HG02588 (cell line): ENCODE measurements around the gene RTCB.

Experiments
- ATAC-seq: cut with Tn5 transposase; IDR thresholded peaks from one replicate; pipeline ENCODE4 v1.9.1; 2021; ENCODE audit warnings: mild to moderate bottlenecking, moderate library complexity; ENCODE audit not compliant: unreplicated experiment

The RTCB gene

DNA sequence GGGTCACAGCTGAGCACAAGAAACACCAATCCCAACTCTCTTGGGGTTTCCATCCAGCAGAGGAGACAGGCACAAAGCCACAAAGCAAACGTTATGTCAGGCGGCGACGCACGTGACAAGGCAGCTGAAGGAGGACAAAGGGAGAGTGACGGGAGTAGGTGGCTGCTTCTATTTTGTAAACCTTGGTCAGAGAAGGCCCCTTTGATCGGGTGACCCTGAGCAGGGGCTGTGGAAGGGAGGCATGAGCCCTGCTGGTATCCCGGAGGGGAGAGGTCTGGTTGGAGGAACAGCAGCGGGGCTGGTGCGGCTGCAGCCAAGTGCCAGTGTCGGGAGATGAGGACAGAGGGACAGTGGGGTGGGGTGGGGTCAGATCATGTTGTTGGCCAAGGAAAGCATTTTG, 71.6 kb downstream of the RTCB start:
- no peak for ATAC-seq

DNA sequence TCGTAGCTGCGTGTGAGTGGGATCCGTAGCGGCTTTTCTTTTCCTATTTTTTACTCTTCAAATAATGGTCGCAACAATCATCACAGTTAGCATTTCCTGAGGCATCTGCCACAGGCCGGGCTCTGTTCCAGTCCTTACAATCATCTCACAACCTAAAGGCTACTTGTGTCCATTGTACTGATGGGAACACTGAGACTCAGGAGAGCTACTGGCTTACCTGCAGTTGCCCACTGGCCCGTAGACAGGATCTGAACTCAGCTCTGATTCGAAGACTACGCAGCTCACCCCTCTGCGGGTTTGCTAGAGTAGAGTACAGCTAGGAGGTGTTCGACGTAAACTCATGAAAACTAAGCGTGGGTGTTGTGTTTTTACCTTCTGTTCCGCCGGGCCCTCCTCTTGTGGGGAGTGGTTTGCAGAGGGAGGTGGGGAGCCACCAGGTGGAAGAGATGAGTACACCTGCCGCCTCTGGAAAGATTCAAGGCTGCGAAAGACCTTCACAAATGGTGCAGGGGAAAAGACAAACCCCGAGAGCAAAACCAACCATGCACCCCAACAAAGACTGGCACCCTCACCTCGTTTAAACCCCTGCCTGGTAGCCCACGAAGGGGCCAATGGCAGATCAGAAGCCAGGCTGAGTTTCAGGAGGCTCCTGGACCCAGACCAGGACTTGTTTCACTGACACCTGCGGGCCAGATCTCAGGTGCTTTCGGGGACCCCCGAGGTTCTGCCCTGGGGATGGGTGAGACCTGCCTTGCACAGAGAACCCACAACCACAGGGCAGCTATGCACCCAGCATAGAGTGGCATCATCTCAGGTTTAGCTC, 72.6 kb downstream of the RTCB start:
- no peak for ATAC-seq

DNA sequence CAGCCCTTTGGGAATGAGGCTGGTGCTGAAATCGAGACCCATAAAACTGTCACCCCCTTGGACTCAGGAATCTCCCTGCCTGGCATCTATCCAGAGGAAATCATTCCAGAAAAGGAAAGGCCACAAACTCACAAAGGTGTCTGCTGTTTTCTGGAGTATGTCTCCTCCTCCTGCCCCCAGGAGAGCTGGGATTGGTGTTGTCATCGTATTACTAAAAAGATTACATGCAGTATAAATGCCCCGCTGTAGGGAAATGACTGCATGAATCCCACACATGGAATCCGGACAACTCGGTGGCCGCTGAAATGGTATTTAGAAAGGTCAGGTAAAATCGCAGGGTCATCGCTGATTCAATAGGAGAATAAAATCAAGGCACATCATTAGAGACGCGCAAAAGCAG, 73.3 kb downstream of the RTCB start:
- no peak for ATAC-seq
